Occipital lobe (tissue), 2 donors: ENCODE measurements around the gene RHEX. TPM values are rescaled to one million over a fixed set of nuclear protein-coding genes. Genes with fewer than 3 reads are reported as not detected.
"Not testable (repeated sequence)": the region's sequence is repeated elsewhere in the genome, so short reads cannot be mapped to it uniquely, and the experiment has no call there.

ENCODE experiments used
- DNase-seq: peaks from one replicate; lab custom pipeline; 2025; lab: John Stamatoyannopoulos, UW
- total RNA-seq: library from RNA; depleted of rRNA; stranded (reverse); fragments of >200 nt; gene quantifications from one replicate; pipeline ENCODE4 v1.2.3, GENCODE V29; 2014

The RHEX gene
- total RNA-seq, 1 donor from 2014 or later = not detected

DNA sequence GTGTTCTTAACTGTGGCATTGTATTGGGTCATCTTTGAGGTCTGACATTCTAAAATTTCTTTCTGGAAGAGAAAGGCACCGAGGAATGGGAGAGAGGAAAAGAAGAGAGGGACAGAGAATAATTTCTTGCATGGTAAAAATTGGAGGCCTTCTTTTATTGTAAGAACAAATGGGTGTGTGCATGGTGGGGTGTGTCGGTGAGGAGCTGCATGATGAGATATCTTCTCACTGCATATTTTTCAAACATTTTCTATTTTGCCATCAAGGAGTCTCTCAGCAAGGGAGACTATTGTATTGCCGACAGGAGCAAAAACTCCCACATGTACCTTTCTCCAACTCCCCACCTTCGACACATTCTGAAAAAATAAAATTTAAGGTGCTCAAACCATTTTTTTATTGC is 22.8 kb upstream of the RHEX start:
- no peak for DNase-seq

DNA sequence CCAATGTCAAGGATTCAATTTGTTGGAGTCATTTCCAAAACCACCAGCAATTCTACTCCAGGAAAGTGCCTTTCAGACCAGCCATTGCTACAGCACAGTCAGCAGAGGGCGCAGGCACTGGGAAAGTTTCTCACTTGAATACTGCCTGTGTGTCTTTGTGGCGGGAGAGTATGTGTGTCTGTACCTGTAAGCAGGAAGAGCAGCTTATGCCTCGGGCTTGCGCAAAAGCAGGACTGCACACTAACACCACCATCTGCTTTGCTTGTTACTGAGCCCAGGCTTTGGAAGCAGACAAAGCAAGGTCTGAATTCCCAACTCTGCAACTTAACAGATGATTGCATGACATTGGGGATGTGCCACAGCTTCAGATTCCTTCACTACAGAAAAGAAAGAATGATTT is 22.3 kb upstream of the RHEX start:
- DNase-seq = peak; percentile 42

DNA sequence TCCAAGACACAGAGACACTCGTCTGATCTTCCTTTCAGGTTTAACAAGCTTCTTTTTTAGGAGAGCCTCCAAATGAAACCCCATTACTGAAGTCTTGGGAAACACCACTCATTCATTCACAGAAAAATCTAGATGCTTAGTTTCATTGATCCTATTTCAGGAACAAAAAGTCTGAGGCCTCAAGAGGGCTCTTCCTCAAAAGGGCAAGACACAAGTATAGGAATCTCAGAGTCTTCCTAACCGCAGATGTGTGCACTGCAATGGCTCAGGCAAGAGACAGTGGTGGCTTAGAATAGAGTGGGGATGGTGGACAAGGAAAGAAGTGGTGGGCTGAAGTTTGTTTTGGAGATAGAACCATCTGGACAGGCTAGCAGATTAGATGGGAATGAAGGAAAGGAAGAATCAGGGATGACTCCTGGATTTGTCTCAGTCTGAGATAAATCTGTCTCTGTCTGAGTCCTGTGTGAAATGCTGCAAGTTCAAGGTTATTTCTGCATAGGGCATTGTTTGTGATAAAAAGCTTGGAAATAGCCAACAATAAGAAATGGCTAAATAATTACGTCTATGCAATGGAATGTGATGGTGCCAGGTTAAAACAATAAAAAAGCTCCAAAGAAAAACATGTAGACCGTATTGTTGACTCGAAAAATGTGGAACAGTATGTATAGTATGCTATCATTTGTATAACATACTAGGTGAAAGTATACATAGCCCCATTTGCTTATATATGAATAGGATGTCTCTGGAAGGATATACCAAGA is 20.4 kb upstream of the RHEX start:
- DNase-seq = no peak

DNA sequence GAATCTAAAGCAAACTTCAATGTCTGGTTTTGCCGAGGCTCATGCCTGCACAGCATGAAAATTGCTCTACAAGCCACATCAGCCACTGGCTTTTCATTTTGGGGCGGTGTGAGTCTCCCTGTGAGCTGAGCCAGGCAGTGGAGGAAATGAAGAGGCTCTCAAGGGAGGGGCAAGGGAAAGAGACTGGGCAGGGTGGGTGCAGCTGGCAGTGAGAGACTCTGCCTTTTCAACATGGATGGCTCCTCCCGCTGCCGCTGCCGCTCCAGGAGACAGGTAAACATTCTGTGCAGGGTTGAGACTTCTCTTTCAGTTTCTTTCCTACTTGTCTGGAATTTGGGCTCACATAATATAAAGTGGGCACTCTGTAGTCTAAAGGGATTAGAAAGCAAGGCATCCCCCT is 17.9 kb upstream of the RHEX start:
- no peak for DNase-seq

DNA sequence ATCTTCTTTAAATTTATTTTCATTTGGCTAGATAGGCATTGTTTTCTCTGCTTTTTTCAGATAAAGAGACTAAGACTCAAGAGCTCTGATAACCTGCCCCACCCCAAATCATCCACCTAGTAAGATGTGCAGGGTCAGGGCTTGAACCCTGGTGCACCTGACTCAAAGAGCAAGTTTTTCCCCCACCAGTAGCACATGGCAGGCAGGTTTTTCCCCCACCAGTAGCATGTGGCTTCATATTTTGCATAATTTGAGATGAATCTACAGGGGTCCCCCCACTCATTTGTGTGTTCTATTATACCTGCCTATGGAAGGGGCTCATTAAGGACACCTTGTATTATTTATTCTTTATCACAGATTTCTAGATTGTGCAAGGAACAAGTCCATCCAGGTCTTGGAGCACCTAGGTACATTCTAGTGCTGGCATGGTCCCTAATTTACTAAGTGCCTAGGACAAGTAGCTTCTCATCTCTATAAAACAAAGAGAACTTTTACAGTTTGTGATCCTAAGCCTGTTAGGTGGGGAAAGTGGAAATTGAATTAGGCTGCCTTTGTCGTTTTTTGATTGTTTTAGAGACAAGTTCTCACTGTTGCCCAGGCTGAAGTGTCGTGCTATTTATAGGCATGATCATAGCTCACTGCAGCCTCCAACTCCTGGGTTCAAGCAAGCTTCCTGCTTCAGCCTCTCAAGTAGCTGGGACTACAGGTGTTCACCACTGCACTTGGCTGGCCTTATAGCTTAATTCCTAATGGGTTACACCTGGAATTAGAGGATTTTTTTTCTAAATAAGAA is 16.1 kb upstream of the RHEX start:
- DNase-seq = no peak

DNA sequence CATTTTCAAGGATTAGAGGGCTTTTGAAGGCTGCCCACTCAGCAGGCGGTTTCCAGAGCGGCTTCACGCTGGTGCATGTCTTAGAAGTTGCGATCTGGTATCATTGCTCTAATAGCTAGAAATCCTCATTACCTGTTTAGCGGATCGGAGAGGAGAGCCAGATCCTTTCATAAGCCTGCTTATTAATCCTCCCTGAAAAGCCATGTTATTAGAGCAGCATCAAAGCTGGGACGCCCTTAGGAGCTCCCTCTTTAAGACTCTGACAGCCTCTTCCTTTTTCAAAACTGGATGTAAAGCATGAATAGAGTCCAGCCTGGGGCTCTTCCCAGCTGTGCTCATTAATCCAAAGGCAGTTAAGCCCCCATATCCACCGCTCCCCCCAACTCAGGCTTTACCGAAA is 15.4 kb upstream of the RHEX start:
- no peak for DNase-seq

DNA sequence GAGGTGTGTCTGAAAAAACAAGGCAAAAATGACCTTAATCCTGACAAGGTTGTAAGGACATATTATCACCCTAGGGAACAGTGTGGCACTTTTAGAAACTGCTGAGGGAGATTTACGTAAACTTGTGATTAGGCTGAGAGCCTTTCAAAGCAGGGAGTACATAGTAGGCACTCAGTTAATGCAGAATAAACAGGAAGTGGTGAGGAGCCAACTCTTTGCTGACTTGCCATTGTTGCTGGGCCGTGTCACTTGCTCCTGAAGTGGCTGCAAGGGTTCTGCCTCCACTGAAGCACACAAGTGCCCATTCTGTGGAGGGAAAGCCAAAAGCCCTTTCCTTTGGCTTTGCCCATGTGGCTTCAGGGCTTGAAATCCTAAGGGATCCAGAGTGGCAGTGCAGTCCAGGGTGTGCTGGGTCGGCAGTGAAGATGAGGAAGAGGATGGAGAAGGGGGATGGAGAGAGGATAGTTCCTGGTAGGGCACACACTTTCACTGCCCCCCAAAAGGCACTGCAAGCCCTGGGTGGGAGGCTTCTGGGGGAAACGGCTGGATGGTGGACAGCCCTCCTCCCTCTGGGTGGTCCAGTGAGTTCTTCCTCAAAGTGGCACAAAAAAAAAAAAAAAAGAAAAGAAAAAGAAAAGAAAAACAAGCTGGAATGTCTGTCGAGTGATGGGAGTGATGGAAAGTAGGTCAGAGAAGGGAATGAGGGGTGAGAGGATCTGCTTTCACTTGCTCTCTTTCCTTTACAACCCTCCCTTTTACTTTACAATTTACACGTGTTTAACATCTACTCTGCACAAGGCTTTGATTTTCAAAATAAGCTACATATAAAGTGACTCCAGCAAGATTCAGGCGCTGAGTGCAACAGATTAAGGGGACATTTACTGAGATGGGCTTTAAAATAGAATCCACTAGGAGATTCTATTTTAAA is 13.7 kb upstream of the RHEX start:
- no peak for DNase-seq

DNA sequence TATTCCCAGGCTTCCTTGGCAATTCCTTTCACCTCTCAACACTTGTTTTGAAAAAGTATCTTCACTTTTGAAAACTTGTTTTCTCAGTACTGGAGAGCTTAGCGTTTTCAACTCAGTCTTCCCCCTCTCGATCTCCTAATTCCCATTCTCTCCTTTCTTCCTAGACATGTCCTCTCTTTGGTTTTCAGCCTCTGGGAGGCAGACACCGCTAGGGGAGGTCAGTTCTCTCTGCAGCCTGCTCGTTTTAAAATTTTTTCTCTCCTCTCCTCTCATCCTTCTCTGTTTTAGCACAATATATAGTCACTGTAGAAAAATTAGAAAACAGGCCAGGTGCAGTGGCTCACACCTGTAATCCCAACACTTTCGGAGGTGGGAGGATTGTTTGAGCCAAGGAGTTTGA is 12.6 kb upstream of the RHEX start:
- DNase-seq = no peak

DNA sequence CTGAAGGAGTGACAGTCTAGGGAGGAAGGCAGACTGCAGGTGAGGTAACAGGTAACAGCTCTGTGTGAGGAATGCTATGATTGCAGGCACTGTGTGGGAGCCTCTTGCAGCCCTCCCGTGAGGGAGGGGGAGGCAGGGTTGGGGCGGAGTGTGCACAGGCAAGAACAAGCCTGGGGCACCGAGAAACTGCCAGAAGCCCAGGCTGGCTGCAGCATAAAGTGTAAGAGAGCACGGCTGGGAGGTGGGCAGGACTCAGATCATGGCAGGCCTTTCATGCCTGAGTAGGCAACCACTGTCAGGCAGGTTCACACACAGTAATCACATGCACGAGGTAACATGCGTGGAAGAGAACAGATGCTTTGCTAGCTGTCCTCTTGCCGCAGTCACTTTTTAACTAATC is 11.3 kb upstream of the RHEX start:
- no peak for DNase-seq

DNA sequence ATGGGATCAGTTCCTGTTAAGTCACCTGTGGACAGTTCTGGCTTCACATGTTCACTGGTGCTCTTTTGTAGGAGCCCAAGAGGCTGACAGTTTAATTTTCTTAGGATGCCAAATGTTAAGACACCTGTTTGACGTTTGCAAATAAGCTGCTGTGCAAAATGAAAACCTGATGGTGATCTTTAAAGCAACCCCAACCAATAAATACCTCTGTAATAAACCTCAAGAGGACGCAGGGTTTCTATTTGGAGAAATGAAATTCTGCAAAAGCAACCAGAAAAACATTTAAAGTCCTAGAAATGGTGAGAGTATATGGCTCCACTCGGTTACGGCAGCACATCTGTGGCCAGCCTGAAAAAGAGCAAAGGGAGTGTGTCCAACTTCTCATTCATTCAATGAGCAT is 5.7 kb upstream of the RHEX start:
- no peak for DNase-seq

DNA sequence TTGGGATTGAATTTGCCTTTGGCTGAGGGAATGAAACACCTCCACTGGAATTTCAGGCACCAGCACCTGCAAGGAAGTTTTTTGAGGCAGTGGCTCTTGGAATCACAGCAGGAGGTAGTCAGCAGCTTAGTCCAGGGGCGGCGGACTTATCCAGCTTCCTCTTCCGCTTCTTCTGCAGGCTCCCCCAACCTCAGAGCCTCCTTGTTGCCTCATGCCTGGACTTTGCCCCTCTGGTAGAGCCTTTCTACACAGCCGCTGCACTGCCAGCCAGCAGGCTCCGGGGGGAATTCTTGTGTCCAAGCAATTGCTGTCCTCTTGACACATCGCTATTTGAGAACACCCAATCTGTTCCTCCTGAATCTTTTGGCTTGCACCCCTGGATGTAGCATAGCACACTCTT is 4.4 kb upstream of the RHEX start:
- no peak for DNase-seq

DNA sequence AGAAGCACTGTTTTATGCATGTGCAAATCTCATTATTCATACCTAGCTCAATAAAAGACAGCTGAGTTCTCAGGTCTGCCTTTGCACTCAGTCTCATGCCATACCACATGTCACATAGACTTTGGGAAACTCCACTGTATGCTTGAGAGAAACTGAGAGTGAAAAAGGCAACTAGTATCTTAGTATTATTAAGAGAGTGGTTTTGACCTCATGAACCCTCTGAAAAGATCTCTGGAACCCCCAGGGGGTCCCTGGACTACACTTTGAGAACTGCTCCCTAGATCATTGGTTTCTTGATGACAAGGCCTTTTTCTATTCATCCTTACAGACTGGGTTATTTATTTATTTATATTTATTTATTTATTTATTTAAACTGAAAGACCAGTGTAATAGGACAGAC is 3.7 kb upstream of the RHEX start:
- no peak for DNase-seq

DNA sequence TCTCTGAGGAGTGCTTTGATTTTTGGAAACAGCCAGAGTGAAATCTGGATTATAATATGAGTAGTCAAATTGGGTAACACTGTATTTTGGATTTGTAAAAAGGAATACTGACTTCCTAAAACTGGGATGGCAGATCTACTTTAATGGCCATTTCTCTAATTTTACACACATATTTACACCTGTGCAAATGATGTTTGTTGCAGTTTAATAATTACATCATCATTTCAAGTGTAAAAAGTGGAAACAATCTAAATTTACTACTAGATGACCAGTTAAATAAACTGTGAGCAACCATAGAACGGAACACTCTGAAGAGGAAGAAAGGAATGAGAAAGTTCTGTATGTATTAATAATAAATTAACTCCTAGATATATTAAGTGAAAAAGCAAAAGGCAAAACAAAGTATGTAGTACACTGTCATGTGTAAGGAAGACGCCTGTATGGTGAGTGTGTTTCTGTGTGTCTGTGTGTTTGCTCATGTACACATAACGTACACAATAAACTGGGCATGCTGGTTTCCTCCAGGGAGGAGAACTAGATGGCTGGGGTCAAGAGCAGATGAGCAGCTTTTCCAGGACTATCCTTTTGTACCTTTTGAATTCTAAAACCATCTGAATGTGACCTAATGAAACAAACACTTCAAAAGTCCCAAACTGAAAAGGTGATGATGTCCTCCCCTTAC is 2.9 kb upstream of the RHEX start:
- DNase-seq = no peak

DNA sequence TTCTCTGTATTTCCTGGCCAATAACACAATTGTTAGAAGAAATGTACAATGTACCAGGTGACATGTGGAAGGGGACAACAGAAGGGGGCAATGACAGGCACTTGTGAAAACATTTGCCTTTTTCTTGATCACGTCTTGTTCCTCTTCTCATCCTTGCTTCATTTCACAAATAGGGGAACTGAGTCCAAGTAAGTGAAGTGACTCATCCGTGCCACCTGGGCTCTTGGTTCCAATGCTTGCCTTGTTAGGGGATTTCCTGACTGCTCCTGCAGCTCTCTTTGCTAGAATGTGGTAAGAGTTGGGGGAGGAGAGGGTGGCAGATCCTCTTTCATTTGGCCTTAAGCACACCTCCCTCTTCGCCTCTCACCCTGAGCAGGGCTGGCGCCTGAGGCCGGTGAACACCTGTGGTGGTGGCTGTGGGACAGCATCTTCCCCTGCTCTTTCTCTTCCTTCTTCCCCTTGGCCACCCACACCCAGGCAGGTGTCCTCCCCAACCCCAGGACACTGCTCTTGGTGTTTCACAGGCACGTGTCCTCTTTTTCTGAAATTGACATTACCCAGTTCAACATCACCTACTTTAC is 2.2 kb upstream of the RHEX start:
- DNase-seq = no peak

DNA sequence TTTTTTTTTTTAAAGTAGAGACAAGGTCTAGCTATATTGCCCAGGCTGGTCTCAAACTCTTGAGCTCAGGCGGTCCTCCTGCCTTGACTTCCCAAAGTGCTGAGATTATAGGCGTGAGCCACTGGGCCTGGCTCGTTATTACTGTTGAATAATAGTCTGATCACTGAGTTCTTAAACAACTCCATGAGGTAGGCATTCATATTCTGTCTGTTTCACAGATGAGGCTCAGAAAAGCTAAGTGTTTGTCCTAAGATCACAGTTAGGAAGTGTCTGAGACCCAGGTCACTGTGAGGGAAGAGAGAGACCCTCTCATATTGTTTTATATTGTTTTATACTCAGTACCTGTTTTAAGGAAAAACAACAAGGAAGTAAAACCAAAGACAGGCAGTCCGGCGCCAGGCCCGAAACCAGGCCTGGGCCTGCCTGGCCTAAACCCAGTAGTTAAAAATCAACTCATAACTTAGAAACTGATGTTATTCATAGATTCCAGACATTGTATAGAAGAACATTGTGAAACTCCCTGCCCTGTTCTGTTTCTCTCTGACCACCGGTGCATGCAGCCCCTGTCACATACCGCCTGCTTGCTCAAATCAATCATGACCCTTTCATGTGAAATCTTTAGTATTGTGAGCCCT is 625 bp upstream of the RHEX start:
- DNase-seq = not testable (repeated sequence)

DNA sequence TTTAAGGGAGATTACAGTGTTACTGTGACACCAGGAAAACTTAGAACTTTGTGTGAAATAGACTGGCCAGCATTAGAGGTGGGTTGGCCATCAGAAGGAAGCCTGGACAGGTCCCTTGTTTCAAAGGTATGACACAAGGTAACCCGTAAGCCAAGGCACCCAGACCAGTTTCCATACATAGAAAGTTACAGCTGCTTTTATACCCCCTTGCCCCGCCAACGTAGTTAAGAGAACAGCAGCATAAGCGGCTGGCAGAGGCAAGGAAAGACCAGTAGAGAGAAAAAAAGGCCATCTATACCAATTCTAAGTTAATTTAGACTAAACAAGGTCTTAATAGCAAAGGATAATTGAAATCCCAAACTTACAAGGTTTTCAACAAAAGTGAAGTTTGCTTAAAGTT is 643 bp downstream of the RHEX start:
- not testable (repeated sequence) for DNase-seq

DNA sequence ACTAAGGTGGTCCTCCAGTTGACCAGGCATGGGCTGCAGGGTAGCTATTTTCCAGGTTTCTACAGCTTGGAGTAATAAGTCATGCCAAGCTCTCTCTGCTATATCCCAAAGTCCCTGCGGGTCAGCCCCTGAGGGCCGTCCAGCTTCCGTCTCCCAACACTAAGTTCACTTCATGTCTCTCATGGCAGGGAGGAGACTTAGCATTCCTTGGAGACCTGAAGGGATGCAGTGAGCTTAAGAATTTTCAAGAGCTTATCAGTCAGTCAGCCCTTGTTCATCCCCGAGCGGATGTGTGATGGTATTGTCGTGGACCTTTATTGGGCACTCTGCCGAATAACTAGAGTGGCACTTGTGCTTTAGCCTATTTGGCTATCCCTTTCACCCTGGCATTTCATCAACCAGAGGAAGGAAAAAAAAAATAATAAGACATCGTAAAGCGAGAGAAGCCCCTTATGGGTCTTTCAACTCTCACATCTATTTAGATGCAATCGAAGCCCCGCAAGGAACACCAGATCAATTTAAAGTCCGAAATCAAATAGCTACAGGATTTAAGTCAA is 2.2 kb downstream of the RHEX start:
- not testable (repeated sequence) for DNase-seq

DNA sequence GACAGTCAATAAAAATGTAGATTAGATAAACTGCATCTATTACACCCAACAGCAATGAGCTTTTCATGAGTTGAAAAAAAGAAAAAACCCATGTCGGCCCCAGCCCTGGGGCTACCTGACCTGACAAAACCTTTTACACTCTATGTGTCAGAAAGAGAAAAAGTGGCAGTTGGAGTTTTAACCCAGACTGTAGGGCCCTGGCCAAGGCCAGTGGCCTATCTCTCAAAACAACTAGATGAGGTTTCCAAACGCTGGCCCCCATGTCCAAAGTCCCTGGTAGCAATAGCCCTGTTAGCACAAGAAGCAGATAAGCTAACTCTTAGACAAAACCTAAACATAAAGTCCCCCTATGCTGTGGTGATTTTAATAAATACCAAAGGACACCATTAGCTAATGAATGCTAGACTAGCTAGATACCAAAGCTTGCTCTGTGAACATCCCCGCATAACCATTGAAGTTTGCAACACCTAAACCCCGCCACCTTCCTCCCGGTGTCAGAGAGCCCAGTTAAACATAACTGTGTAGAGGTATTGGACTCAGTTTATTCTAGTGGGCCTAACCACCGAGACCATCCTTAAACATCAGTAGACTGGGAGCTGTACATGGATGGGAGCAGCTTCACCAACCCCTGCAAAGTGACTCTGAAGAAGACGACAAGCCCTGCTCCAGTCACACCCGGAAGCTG is 2.8 kb downstream of the RHEX start:
- DNase-seq = not testable (repeated sequence)

DNA sequence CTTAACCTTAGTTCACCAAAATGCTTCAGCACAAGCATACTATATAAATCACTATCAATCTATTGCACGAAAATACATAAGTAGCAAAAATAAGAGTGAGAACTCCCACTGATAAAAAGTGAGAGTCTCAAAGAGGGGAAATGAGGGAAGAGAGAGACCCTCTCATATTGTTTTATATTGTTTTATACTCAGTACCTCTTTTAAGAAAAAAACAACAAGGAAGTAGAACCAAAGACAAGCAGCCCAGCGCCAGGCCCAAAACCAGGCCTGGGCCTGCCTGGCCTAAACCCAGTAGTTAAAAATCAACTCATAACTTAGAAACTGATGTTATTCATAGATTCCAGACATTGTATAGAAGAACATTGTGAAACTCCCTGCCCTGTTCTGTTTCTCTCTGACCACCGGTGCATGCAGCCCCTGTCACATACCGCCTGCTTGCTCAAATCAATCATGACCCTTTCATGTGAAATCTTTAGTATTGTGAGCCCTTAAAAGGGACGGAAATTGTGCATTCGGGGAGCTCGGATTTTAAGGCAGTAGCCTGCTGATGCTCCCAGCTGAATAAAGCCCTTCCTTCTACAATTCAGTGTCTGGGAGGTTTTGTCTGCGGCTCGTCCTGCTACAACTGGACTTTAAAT is 5.4 kb downstream of the RHEX start:
- DNase-seq = not testable (repeated sequence)
